SK-N-SH (cell line): Measurements from ENCODE around the gene DOC2A. TPM values are rescaled to one million over a fixed set of nuclear protein-coding genes. Genes with fewer than 3 reads are reported as not detected.

ENCODE experiments used
- CTCF ChIA-PET: fragments of 300-600, 350-600 bp; formaldehyde crosslinking; extraction: SDS; loops from one replicate; lab custom pipeline; 2021; lab: Yijun Ruan, JAX
- POLR2A ChIA-PET: fragments of 350-600 bp; sonication (Branson Sonifier 250); formaldehyde crosslinking; extraction: SDS; loops from one replicate; lab custom pipeline; 2020; ENCODE audit warnings: antibody characterized with exemption, inconsistent platforms; lab: Yijun Ruan, JAX
- DNase-seq: peaks from one replicate; pipeline ENCODE4 v3.0.0; 2012
- H2AFZ ChIP-seq: fragments of 200-600 bp; sonication (generic); 2 replicates; pipeline ENCODE4 v1.8.1; 2016; ENCODE audit warnings: antibody characterized with exemption, mild to moderate bottlenecking, low read depth
- H3F3A ChIP-seq: fragments of 200-600 bp; sonication (generic); replicated peaks from 2 replicates; pipeline ENCODE3; 2016; ENCODE audit warnings: antibody characterized with exemption, mild to moderate bottlenecking; ENCODE audit not compliant: insufficient read depth
- H3K27ac ChIP-seq, 2 experiments: fragments of 200-500 bp in 1 of 2; fragments of 200-600 bp in 1 of 2; sonication (Bioruptor generic) in 1 of 2; sonication (generic), shearing (Covaris generic) in 1 of 2; 2 replicates each; pipeline versions ENCODE4 v1.5.1 to v1.6.1; 2014 to 2016; ENCODE audit warnings: low read depth in 2 of 2, inconsistent platforms in 1 of 2, low read length in 1 of 2, mild to moderate bottlenecking in 1 of 2, mixed read lengths in 1 of 2
- H3K27me3 ChIP-seq: fragments of 200-600 bp; sonication (generic), shearing (Covaris generic); 2 replicates; pipeline ENCODE4 v1.6.1; 2016; ENCODE audit warnings: mixed run types; ENCODE audit not compliant: insufficient read depth
- H3K36me3 ChIP-seq, 2 experiments: fragments of 200-500 bp in 1 of 2; fragments of 200-600 bp in 1 of 2; sonication (Bioruptor generic) in 1 of 2; sonication (generic) in 1 of 2; replicated peaks in 1 of 2; 2 replicates each; pipeline versions ENCODE3 to v1.5.1; 2014 to 2016; ENCODE audit warnings: low read length in 1 of 2, mild to moderate bottlenecking in 1 of 2; ENCODE audit not compliant: insufficient read depth in 2 of 2, control insufficient read depth in 1 of 2
- H3K4me1 ChIP-seq, 2 experiments: fragments of 200-500 bp in 1 of 2; fragments of 200-600 bp in 1 of 2; sonication (Bioruptor generic) in 1 of 2; sonication (generic), shearing (Covaris generic) in 1 of 2; 2 replicates each; pipeline versions ENCODE4 v1.5.1 to v1.6.1; 2014 to 2016; ENCODE audit warnings: low read depth in 1 of 2, low read length in 1 of 2, mixed run types in 1 of 2; ENCODE audit not compliant: insufficient read depth in 2 of 2, control insufficient read depth in 1 of 2
- H3K4me2 ChIP-seq: fragments of 200-600 bp; sonication (generic), shearing (Covaris generic); 2 replicates; pipeline ENCODE4 v1.6.1; 2017; ENCODE audit warnings: mixed run types
- H3K4me3 ChIP-seq, 2 experiments: fragments of 200-500 bp in 1 of 2; fragments of 200-600 bp in 1 of 2; sonication (Bioruptor generic) in 1 of 2; sonication (generic), shearing (Covaris generic) in 1 of 2; 2 replicates each; pipeline versions ENCODE4 v1.5.1 to v1.8.1; 2014 to 2016; ENCODE audit warnings: low read depth in 2 of 2, inconsistent platforms in 1 of 2, low read length in 1 of 2, mild to moderate bottlenecking in 1 of 2, mixed read lengths in 1 of 2, moderate library complexity in 1 of 2
- H3K79me2 ChIP-seq: fragments of 200-600 bp; sonication (generic); 2 replicates; pipeline ENCODE4 v1.8.1; 2017; ENCODE audit warnings: mild to moderate bottlenecking; ENCODE audit not compliant: insufficient read depth
- H3K9ac ChIP-seq: fragments of 200-600 bp; sonication (generic); 2 replicates; pipeline ENCODE4 v1.6.1; 2017; ENCODE audit warnings: mixed run types
- H3K9me2 ChIP-seq: fragments of 200-600 bp; sonication (generic); 2 replicates; pipeline ENCODE4 v1.6.1; 2017; ENCODE audit warnings: mixed run types
- H3K9me3 ChIP-seq: fragments of 200-600 bp; sonication (generic); 2 replicates; pipeline ENCODE4 v1.6.1; 2017; ENCODE audit warnings: mixed run types, mild to moderate bottlenecking, moderate library complexity
- H4K20me1 ChIP-seq: fragments of 200-600 bp; sonication (generic); 2 replicates; pipeline ENCODE4 v1.6.1; 2017; ENCODE audit warnings: mild to moderate bottlenecking, mixed run types; ENCODE audit not compliant: insufficient read depth
- CTCF ChIP-seq: fragments of 200-600 bp; sonication (generic); IDR thresholded peaks from 2 replicates; pipeline ENCODE4 v1.6.1; 2017; ENCODE audit warnings: antibody characterized with exemption, mild to moderate bottlenecking, moderate library complexity
- EP300 ChIP-seq, 2 experiments: IDR thresholded peaks; 2 replicates each; pipeline versions ENCODE4 v1.4.0 to v1.6.1; 2012; ENCODE audit warnings: borderline replicate concordance in 1 of 2, low read depth in 1 of 2, low read length in 1 of 2
- FOSL2 ChIP-seq: IDR thresholded peaks from 2 replicates; pipeline ENCODE4 v1.4.0; 2012; ENCODE audit warnings: low read depth, mild to moderate bottlenecking, moderate library complexity, borderline replicate concordance
- GABPA ChIP-seq: IDR thresholded peaks from 2 replicates; pipeline ENCODE4 v1.4.0; 2012; ENCODE audit warnings: low read depth, mild to moderate bottlenecking
- IRF3 ChIP-seq: fragments of 150-350 bp; IDR thresholded peaks from 2 replicates; pipeline ENCODE4 v1.6.1; 2016; ENCODE audit warnings: mild to moderate bottlenecking, low read depth, low read length
- MXI1 ChIP-seq: IDR thresholded peaks from 2 replicates; pipeline ENCODE4 v1.6.1; 2012; ENCODE audit warnings: mild to moderate bottlenecking, low read depth, low read length, improper control_type of control experiment
- RAD21 ChIP-seq: IDR thresholded peaks from 2 replicates; pipeline ENCODE4 v1.6.1; 2012; ENCODE audit warnings: mild to moderate bottlenecking, low read length
- REST ChIP-seq: IDR thresholded peaks from 2 replicates; pipeline ENCODE4 v1.6.1; 2012; ENCODE audit warnings: mild to moderate bottlenecking, low read depth, low read length, moderate library complexity
- RFX5 ChIP-seq: IDR thresholded peaks from 2 replicates; pipeline ENCODE4 v1.6.1; 2012; ENCODE audit warnings: mild to moderate bottlenecking, improper control_type of control experiment, low read length
- RXRA ChIP-seq: IDR thresholded peaks from 2 replicates; pipeline ENCODE4 v1.4.0; 2012; ENCODE audit warnings: low read depth, mild to moderate bottlenecking, borderline replicate concordance
- SIN3A ChIP-seq: IDR thresholded peaks from 2 replicates; pipeline ENCODE4 v1.6.1; 2012; ENCODE audit warnings: low read depth, mild to moderate bottlenecking, low read length, moderate library complexity, borderline replicate concordance
- TCF12 ChIP-seq: IDR thresholded peaks from 2 replicates; pipeline ENCODE4 v1.4.0; 2012
- USF2 ChIP-seq: fragments of 150-350 bp; IDR thresholded peaks from 2 replicates; pipeline ENCODE4 v1.6.1; 2017; ENCODE audit warnings: antibody characterized with exemption, low read length, low read depth, borderline replicate concordance
- WGBS: methylation state at CpG from one replicate; pipeline ENCODE4 v1.1.6; 2017; ENCODE audit warnings: low lambda C conversion rate; 5-methylcytosine and 5-hydroxymethylcytosine counted together
- polyA plus RNA-seq, 3 experiments: library from polyadenylated mRNA; depleted of rRNA; stranded (reverse); fragments of >200 nt; gene quantifications; 2 replicates each; pipeline ENCODE4 v1.2.3, GENCODE V29; 2012

DOC2A gene
- polyA plus RNA-seq, 1 of the 3 experiments (the other 2 are of a cell fraction) = 10.4 TPM

- Histone ChIP-seq H3K9me3 (no peaks in the 10 kb centered on the region), H3K79me2 (peaks cover 36% of the 10 kb centered on the region; the same call in 1 of the 2 replicates), H3K27me3 (no peaks in the 10 kb centered on the region), H3K9ac (no peak overlapping the region), H4K20me1 (no peaks in the 10 kb centered on the region), H2AFZ (no peak overlapping the region), H3K4me3 (peak overlapping the region in 1 of 2 experiments; percentile 31; a peak in 1 of 4 replicates), H3K27ac (no peak overlapping the region), H3K9me2 (no peaks in the 10 kb centered on the region), H3K4me1 (peaks cover 5% of the 10 kb centered on the region in 2 experiments; a peak in 2 of 4 replicates), H3K4me2 (peak overlapping the region; percentile 47; the same call in 1 of the 2 replicates), H3K36me3 (peaks cover 0 to 7% of the 10 kb centered on the region in 2 experiments), H3F3A (peaks cover 22% of the 10 kb centered on the region)
- POLR2A ChIA-PET = interaction anchor here (0.7 to 1.4 kb wide), 2 partner anchors 8 to 10 kb away, joined by 3 to 4 read pairs; partner anchors contain the start of gene ALDOA
- TF ChIP-seq USF2 (no peak), FOSL2 (no peak), SIN3A (no peak), RFX5 (no peak), RXRA (no peak), CTCF (peak; percentile 57), IRF3 (no peak), GABPA (no peak), EP300 (IDR thresholded peaks at IDR 0.05; ENCODE audit: borderline replicate concordance in 1 of 2, low read depth in 1 of 2, low read length in 1 of 2) (no peak), TCF12 (no peak), RAD21 (0 out of 2 replicates have a peak, but pooled peaks have one; percentile 4), REST (no peak), MXI1 (no peak)
- CTCF ChIA-PET = interaction anchor here (0.8 to 4.6 kb wide), 8 partner anchors 9 to 247 kb away, joined by 3 to 24 read pairs (median 5); partner anchors contain the start of genes TBX6 and TLCD3B
- DNase-seq = peak; percentile 56
- WGBS = 54% methylated on average over 6 of the region's 10 CpGs
Measured at GRCh38 chr16:30054959-30055553, 44.2 kb upstream of the DOC2A start.
